Liver (tissue), 9 donors: ENCODE data around the gene FSIP1. TPM values are rescaled to one million over a fixed set of nuclear protein-coding genes. Genes with fewer than 3 reads are reported as not detected.

Source experiments
- DNase-seq: peaks from one replicate; pipeline ENCODE4 v3.0.0-alpha.2; 2017; ENCODE audit warnings: low spot score
- H3K27ac ChIP-seq, 2 donors: one replicate each; pipeline ENCODE4 v1.7.0; 2013; ENCODE audit warnings: inconsistent platforms in 2 of 2, low read length in 2 of 2, control low read depth in 1 of 2, low read depth in 1 of 2, mild to moderate bottlenecking in 1 of 2
- H3K27me3 ChIP-seq, 4 donors: one replicate each; pipeline versions ENCODE4 v1.6.1 to v1.7.0; 2013; ENCODE audit warnings: low read length in 3 of 4, inconsistent platforms in 1 of 4, mild to moderate bottlenecking in 1 of 4, moderate library complexity in 1 of 4; ENCODE audit not compliant: control insufficient read depth in 4 of 4, insufficient read depth in 4 of 4
- H3K36me3 ChIP-seq, 4 donors: one replicate each; pipeline versions ENCODE4 v1.6.1 to v1.7.0; 2013; ENCODE audit warnings: low read length in 3 of 4, mild to moderate bottlenecking in 3 of 4, low read depth in 1 of 4, moderate library complexity in 1 of 4; ENCODE audit not compliant: control insufficient read depth in 4 of 4, insufficient read depth in 3 of 4
- H3K4me1 ChIP-seq, 4 donors: one replicate each; pipeline versions ENCODE4 v1.6.1 to v1.7.0; 2013; ENCODE audit warnings: low read length in 3 of 4, mild to moderate bottlenecking in 3 of 4, moderate library complexity in 1 of 4; ENCODE audit not compliant: control insufficient read depth in 4 of 4, insufficient read depth in 4 of 4
- H3K4me3 ChIP-seq, 3 donors: one replicate each; pipeline versions ENCODE4 v1.6.1 to v1.7.0; 2013; ENCODE audit warnings: low read length in 3 of 3, control low read depth in 1 of 3, low read depth in 1 of 3, mild to moderate bottlenecking in 1 of 3
- H3K9ac ChIP-seq, 2 donors: one replicate each; pipeline ENCODE4 v1.7.0; 2013; ENCODE audit warnings: low read length in 2 of 2, mild to moderate bottlenecking in 2 of 2, moderate library complexity in 2 of 2, control low read depth in 1 of 2, low read depth in 1 of 2
- H3K9me3 ChIP-seq, 4 donors: one replicate each; pipeline versions ENCODE4 v1.6.1 to v1.7.0; 2013; ENCODE audit warnings: low read length in 3 of 4; ENCODE audit not compliant: control insufficient read depth in 4 of 4
- EGR1 ChIP-seq, 2 donors: IDR thresholded peaks; 2 replicates each; pipeline ENCODE4 v1.6.1; 2016 to 2018; ENCODE audit warnings: antibody characterized with exemption in 2 of 2, low read depth in 2 of 2
- FOXA1 ChIP-seq: IDR thresholded peaks from 2 replicates; pipeline ENCODE4 v1.6.1; 2016; ENCODE audit warnings: antibody characterized with exemption
- FOXA2 ChIP-seq: IDR thresholded peaks from 2 replicates; pipeline ENCODE4 v1.6.1; 2016; ENCODE audit warnings: antibody characterized with exemption
- GABPA ChIP-seq, 2 donors: IDR thresholded peaks in 1 of 2; conservative IDR thresholded peaks in 1 of 2; 2 replicates each; pipeline ENCODE4 v1.6.1; 2016; ENCODE audit warnings: antibody characterized with exemption in 2 of 2, mild to moderate bottlenecking in 1 of 2, moderate library complexity in 1 of 2
- HNF4A ChIP-seq, 2 donors: conservative IDR thresholded peaks; 2 replicates each; pipeline ENCODE4 v1.6.1; 2016; ENCODE audit warnings: antibody characterized with exemption in 2 of 2, mild to moderate bottlenecking in 2 of 2
- HNF4G ChIP-seq: IDR thresholded peaks from 2 replicates; pipeline ENCODE4 v1.6.1; 2016; ENCODE audit warnings: antibody characterized with exemption
- JUND ChIP-seq, 2 donors: IDR thresholded peaks; 2 replicates each; pipeline ENCODE4 v1.6.1; 2016; ENCODE audit warnings: antibody characterized with exemption in 2 of 2
- NR2F2 ChIP-seq: IDR thresholded peaks from 2 replicates; pipeline ENCODE4 v1.6.1; 2016; ENCODE audit warnings: antibody characterized with exemption
- RAD21 ChIP-seq, 2 donors: IDR thresholded peaks; 2 replicates each; pipeline ENCODE4 v1.6.1; 2016; ENCODE audit warnings: antibody characterized with exemption in 2 of 2, mild to moderate bottlenecking in 2 of 2
- RXRA ChIP-seq, 2 donors: IDR thresholded peaks; 2 replicates each; pipeline ENCODE4 v1.6.1; 2017 to 2018; ENCODE audit warnings: antibody characterized with exemption in 2 of 2, mild to moderate bottlenecking in 1 of 2
- SP1 ChIP-seq: IDR thresholded peaks from 2 replicates; pipeline ENCODE4 v1.6.1; 2018; ENCODE audit warnings: antibody characterized with exemption, mild to moderate bottlenecking
- TAF1 ChIP-seq: conservative IDR thresholded peaks from 2 replicates; pipeline ENCODE4 v1.6.1; 2016; ENCODE audit warnings: antibody characterized with exemption, mild to moderate bottlenecking
- YY1 ChIP-seq: IDR thresholded peaks from 2 replicates; pipeline ENCODE4 v1.6.1; 2016; ENCODE audit warnings: antibody characterized with exemption, mild to moderate bottlenecking
- WGBS: extraction: QIAGEN DNeasy Blood & Tissue Kit; methylation state at CpG from one replicate; pipeline ENCODE4 v1.1.7; 2013; 5-methylcytosine and 5-hydroxymethylcytosine counted together
- polyA plus RNA-seq, 2 donors: library from polyadenylated mRNA; stranded (reverse) in 1 of 2; unstranded in 1 of 2; fragments of 200-250 nt in 1 of 2; fragments of >200 nt in 1 of 2; fragmentation: Nextera tagmentation in 1 of 2; extraction: Ambion mirVana in 1 of 2; gene quantifications; one replicate each; pipeline versions ENCODE4 v1.2.1 to v1.2.3, GENCODE V29; 2013 to 2015
- total RNA-seq, 2 donors: library from RNA; depleted of rRNA; stranded (reverse); fragments of >200 nt; gene quantifications; one replicate each; pipeline ENCODE4 v1.2.3, GENCODE V29; 2014
- TF ChIP-seq, protein P1 (sequence below): IDR thresholded peaks from 2 replicates; pipeline ENCODE4 v1.6.1; 2016; ENCODE audit warnings: antibody characterized with exemption
- TF ChIP-seq, protein P2 (sequence below): IDR thresholded peaks from 2 replicates; pipeline ENCODE4 v1.6.1; 2016; ENCODE audit warnings: antibody characterized with exemption
- TF ChIP-seq, protein P3 (sequence below): fragments of 150-350 bp; IDR thresholded peaks from 2 replicates; pipeline ENCODE4 v1.5.1; 2017; ENCODE audit warnings: improper control_type of control experiment, low read depth, low read length; ENCODE audit not compliant: missing input control
- TF ChIP-seq, protein P4 (sequence below): IDR thresholded peaks from 2 replicates; pipeline ENCODE4 v1.6.1; 2016; ENCODE audit warnings: antibody characterized with exemption
- donor health status: healthy.
- donor health status: healthy.
- donor health status: healthy.
- donor health status: healthy.
- donor health status: healthy.

FSIP1 gene
- total and polyA plus RNA-seq, 4 donors = 0.05 to 0.29 (median 0.13) TPM

DNA sequence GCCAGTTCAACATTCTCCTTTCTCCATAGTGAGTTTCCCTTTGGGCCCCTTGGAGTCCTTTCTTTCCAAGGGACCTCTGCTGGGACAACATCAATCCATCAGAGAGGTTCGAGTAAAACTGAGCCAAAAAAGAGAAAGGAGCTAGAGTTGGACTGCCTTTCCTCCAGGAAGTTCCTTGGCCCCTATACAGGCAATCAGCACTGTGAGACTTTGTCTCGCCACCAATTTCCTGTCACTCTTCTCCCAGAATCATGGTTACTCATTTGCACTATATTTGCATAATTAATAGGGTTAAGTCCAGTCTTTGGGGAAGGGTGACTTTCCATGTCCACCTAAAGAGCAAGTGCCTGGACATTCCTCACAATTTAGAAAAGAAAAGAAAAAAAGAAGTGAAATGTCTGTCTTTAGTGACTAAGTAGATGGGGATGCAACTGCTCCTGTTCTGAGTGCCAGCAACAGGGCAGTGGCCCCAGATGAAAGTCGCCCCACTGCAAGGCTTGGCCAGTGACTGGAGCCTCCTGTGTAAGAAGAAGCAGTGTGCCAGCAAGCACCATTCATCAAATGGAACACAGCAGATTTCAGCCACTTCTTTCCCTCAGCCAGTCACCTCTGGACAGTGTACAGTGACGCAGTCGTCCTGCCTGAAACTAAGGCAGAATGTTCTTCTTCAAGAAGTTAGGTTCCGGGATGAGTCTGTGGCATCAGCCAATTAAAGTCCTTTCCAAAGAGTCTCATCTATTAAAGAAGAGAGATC is 91.6 kb downstream of the FSIP1 start:
- Histone ChIP-seq H3K27me3 (peaks cover 0 to 5% (median 0%) of the 10 kb centered on the region in 4 donors), H3K9me3 (no peaks in the 10 kb centered on the region), H3K36me3 (no peaks in the 10 kb centered on the region), H3K4me1 (no peaks in the 10 kb centered on the region), H3K27ac (no peak overlapping the region), H3K9ac (no peak overlapping the region), H3K4me3 (no peak overlapping the region)
- DNase-seq = no peak
- TF ChIP-seq YY1 = no peak
- no peak for TF ChIP-seq NR2F2
- TF ChIP-seq SP1 = no peak
- WGBS = 76% methylated on average over 6 of the region's 6 CpGs

DNA sequence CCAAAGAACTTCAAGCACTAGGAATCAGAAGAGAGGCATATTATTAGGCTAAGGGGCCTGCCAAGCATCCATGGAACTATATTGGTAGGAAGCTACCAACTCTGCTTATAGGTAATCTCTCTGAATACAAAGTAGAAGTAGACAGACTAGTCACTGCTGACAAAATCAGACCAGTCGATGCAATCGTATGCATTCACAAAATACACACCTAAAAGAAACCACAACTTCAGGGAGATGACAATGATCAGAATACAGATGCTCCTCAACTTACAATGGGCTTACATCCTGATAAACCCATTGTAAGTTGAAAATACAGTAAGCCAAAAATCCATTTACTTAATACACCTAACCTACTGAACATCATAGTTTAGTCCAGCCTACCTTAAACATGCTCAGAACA is 94.7 kb downstream of the FSIP1 start:
- H3K9me3 ChIP-seq = no peaks in the 10 kb centered on the region
- no peak overlapping the region for H3K9ac ChIP-seq
- H3K27ac ChIP-seq = no peak overlapping the region
- H3K4me3 ChIP-seq = no peak overlapping the region
- TF ChIP-seq FOXA2 = no peak
- TF ChIP-seq NR2F2 = no peak
- no peak for TF ChIP-seq TAF1
- TF ChIP-seq SP1 = no peak
- TF ChIP-seq, protein P1, sequence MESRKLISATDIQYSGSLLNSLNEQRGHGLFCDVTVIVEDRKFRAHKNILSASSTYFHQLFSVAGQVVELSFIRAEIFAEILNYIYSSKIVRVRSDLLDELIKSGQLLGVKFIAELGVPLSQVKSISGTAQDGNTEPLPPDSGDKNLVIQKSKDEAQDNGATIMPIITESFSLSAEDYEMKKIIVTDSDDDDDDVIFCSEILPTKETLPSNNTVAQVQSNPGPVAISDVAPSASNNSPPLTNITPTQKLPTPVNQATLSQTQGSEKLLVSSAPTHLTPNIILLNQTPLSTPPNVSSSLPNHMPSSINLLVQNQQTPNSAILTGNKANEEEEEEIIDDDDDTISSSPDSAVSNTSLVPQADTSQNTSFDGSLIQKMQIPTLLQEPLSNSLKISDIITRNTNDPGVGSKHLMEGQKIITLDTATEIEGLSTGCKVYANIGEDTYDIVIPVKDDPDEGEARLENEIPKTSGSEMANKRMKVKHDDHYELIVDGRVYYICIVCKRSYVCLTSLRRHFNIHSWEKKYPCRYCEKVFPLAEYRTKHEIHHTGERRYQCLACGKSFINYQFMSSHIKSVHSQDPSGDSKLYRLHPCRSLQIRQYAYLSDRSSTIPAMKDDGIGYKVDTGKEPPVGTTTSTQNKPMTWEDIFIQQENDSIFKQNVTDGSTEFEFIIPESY = no peak
- no peak for TF ChIP-seq HNF4G
- no peak for TF ChIP-seq HNF4A (conservative IDR thresholded peaks at IDR 0.05)
- TF ChIP-seq YY1 = no peak
- TF ChIP-seq, protein P2, sequence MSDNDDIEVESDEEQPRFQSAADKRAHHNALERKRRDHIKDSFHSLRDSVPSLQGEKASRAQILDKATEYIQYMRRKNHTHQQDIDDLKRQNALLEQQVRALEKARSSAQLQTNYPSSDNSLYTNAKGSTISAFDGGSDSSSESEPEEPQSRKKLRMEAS = no peak
- TF ChIP-seq GABPA (IDR thresholded peaks at IDR 0.05 in 1 of 2, conservative IDR thresholded peaks at IDR 0.05 in 1 of 2) = no peak
- no peak for TF ChIP-seq EGR1 (IDR thresholded peaks at IDR 0.05; ENCODE audit: low read depth in 2 of 2)
- TF ChIP-seq, protein P3, sequence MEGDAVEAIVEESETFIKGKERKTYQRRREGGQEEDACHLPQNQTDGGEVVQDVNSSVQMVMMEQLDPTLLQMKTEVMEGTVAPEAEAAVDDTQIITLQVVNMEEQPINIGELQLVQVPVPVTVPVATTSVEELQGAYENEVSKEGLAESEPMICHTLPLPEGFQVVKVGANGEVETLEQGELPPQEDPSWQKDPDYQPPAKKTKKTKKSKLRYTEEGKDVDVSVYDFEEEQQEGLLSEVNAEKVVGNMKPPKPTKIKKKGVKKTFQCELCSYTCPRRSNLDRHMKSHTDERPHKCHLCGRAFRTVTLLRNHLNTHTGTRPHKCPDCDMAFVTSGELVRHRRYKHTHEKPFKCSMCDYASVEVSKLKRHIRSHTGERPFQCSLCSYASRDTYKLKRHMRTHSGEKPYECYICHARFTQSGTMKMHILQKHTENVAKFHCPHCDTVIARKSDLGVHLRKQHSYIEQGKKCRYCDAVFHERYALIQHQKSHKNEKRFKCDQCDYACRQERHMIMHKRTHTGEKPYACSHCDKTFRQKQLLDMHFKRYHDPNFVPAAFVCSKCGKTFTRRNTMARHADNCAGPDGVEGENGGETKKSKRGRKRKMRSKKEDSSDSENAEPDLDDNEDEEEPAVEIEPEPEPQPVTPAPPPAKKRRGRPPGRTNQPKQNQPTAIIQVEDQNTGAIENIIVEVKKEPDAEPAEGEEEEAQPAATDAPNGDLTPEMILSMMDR = no peak
- no peak for TF ChIP-seq FOXA1
- no peak for TF ChIP-seq JUND (IDR thresholded peaks at IDR 0.05)
- no peak for TF ChIP-seq RXRA (IDR thresholded peaks at IDR 0.05)
- TF ChIP-seq, protein P4, sequence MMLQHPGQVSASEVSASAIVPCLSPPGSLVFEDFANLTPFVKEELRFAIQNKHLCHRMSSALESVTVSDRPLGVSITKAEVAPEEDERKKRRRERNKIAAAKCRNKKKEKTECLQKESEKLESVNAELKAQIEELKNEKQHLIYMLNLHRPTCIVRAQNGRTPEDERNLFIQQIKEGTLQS = no peak
- no peak for TF ChIP-seq RAD21 (IDR thresholded peaks at IDR 0.05)
- H3K36me3 ChIP-seq = no peaks in the 10 kb centered on the region
- no peaks in the 10 kb centered on the region for H3K4me1 ChIP-seq
- WGBS = 89% methylated on average over 2 of the region's 2 CpGs
- H3K27me3 ChIP-seq = peaks cover 0 to 5% (median 0%) of the 10 kb centered on the region in 4 donors
- no peak for DNase-seq
